HEK293 (cell line): ENCODE results near the gene AGMAT.
A peak's percentile ranks its signal among the peaks of the same experiment; 100 is the strongest.

Source experiments
- CTCF ChIA-PET: fragments of 350-600 bp; formaldehyde crosslinking; extraction: SDS; loops from one replicate; lab custom pipeline; 2021; ENCODE audit warnings: antibody characterized with exemption; lab: Yijun Ruan, JAX
- POLR2A ChIA-PET: fragments of 300-600 bp; formaldehyde crosslinking; extraction: SDS; loops from one replicate; lab custom pipeline; 2020; ENCODE audit warnings: antibody characterized with exemption, inconsistent platforms; lab: Yijun Ruan, JAX
- H3K27ac ChIP-seq: fragments of 200-500 bp; sonication (Bioruptor generic); 2 replicates; pipeline ENCODE4 v1.5.1; 2014; ENCODE audit warnings: low read depth, low read length, control low read depth, inconsistent platforms; ENCODE audit errors: extremely low read depth
- H3K36me3 ChIP-seq, 2 experiments: fragments of 200-500 bp in 1 of 2; sonication (Bioruptor generic) in 1 of 2; 1 replicate in 1 of 2; 2 replicates in 1 of 2; pipeline ENCODE4 v1.5.1; 2014 to 2017; ENCODE audit warnings: inconsistent platforms in 2 of 2, low read length in 2 of 2; ENCODE audit not compliant: control insufficient read depth in 2 of 2, insufficient read depth in 1 of 2
- H3K4me1 ChIP-seq: fragments of 200-500 bp; sonication (Bioruptor generic); 2 replicates; pipeline ENCODE4 v1.5.1; 2014; ENCODE audit warnings: mild to moderate bottlenecking, low read length, inconsistent platforms; ENCODE audit not compliant: control insufficient read depth, insufficient read depth
- H3K4me3 ChIP-seq: 2 replicates; pipeline ENCODE4 v1.5.1; 2011; ENCODE audit warnings: low read depth, mild to moderate bottlenecking, control low read depth, low read length, moderate library complexity
- H3K9me3 ChIP-seq: fragments of 200-500 bp; sonication (Bioruptor generic); 2 replicates; pipeline ENCODE4 v1.5.1; 2014; ENCODE audit warnings: low read depth, low read length, inconsistent platforms; ENCODE audit not compliant: control insufficient read depth, insufficient read depth
- HOXD13 ChIP-seq: sonication (generic); formaldehyde crosslinking; IDR thresholded peaks from 2 replicates; pipeline ENCODE4 v1.8.0; 2022; ENCODE audit warnings: missing genetic modification reagents, borderline replicate concordance
- IKZF3 ChIP-seq: fragments of 450-650 bp; IDR thresholded peaks from 2 replicates; pipeline ENCODE4 v1.5.0; 2018; ENCODE audit warnings: missing biosample characterization, mild to moderate bottlenecking, missing genetic modification characterization, moderate library complexity
- KLF16 ChIP-seq: fragments of 450-650 bp; formaldehyde crosslinking; IDR thresholded peaks from 2 replicates; pipeline ENCODE4 v1.5.1; 2017; ENCODE audit warnings: missing biosample characterization, missing genetic modification characterization
- KLF7 ChIP-seq: fragments of 450-650 bp; formaldehyde crosslinking; IDR thresholded peaks from 2 replicates; pipeline ENCODE4 v1.5.1; 2016; ENCODE audit warnings: missing biosample characterization, missing genetic modification characterization, borderline replicate concordance
- PRDM1 ChIP-seq: fragments of 450-650 bp; formaldehyde crosslinking; IDR thresholded peaks from 2 replicates; pipeline ENCODE4; 2016; ENCODE audit warnings: missing biosample characterization, missing genetic modification characterization
- SALL2 ChIP-seq: fragments of 450-650 bp; formaldehyde crosslinking; IDR thresholded peaks from 2 replicates; pipeline ENCODE4 v1.5.0; 2017; ENCODE audit warnings: missing biosample characterization, mild to moderate bottlenecking, missing genetic modification characterization, borderline replicate concordance
- SCRT1 ChIP-seq: fragments of 450-650 bp; formaldehyde crosslinking; IDR thresholded peaks from 2 replicates; pipeline ENCODE4 v1.5.1; 2016; ENCODE audit warnings: missing biosample characterization, missing genetic modification characterization, borderline replicate concordance
- SCRT2 ChIP-seq: fragments of 450-650 bp; formaldehyde crosslinking; IDR thresholded peaks from 2 replicates; pipeline ENCODE4 v1.5.1; 2016; ENCODE audit warnings: missing biosample characterization, missing genetic modification characterization
- ZBTB8A ChIP-seq: fragments of 450-650 bp; formaldehyde crosslinking; IDR thresholded peaks from 2 replicates; pipeline ENCODE4 v1.5.1; 2016; ENCODE audit warnings: missing biosample characterization, missing genetic modification characterization
- ZEB2 ChIP-seq: fragments of 450-650 bp; formaldehyde crosslinking; IDR thresholded peaks from 2 replicates; pipeline ENCODE4 v1.5.1; 2016; ENCODE audit warnings: missing biosample characterization, missing genetic modification characterization
- ZNF112 ChIP-seq: fragments of 450-650 bp; formaldehyde crosslinking; IDR thresholded peaks from 2 replicates; pipeline ENCODE4 v1.5.0; 2017; ENCODE audit warnings: missing biosample characterization, missing genetic modification characterization
- ZNF146 ChIP-seq: fragments of 450-650 bp; formaldehyde crosslinking; IDR thresholded peaks from 2 replicates; pipeline ENCODE4 v1.5.1; 2016; ENCODE audit warnings: missing biosample characterization, missing genetic modification characterization
- ZNF19 ChIP-seq: fragments of 450-650 bp; formaldehyde crosslinking; IDR thresholded peaks from 2 replicates; pipeline ENCODE4; 2016; ENCODE audit warnings: missing biosample characterization, missing genetic modification characterization, low read depth
- ZNF223 ChIP-seq: fragments of 450-650 bp; formaldehyde crosslinking; IDR thresholded peaks from 2 replicates; pipeline ENCODE4 v1.5.1; 2016; ENCODE audit warnings: missing biosample characterization, missing genetic modification characterization
- ZNF335 ChIP-seq: fragments of 450-650 bp; formaldehyde crosslinking; conservative IDR thresholded peaks from 2 replicates; pipeline ENCODE4 v1.5.1; 2016; ENCODE audit warnings: missing biosample characterization, missing genetic modification characterization
- ZNF391 ChIP-seq: fragments of 450-650 bp; formaldehyde crosslinking; IDR thresholded peaks from 2 replicates; pipeline ENCODE4 v1.5.1; 2016; ENCODE audit warnings: low read depth, missing biosample characterization, missing genetic modification characterization, borderline replicate concordance
- ZNF544 ChIP-seq: fragments of 450-650 bp; formaldehyde crosslinking; IDR thresholded peaks from 2 replicates; pipeline ENCODE4 v1.5.0; 2017; ENCODE audit warnings: missing biosample characterization, missing genetic modification characterization
- ZNF555 ChIP-seq: fragments of 450-650 bp; formaldehyde crosslinking; conservative IDR thresholded peaks from 2 replicates; pipeline ENCODE4 v1.5.1; 2017; ENCODE audit warnings: missing biosample characterization, mild to moderate bottlenecking, missing genetic modification characterization, inconsistent platforms
- ZNF560 ChIP-seq: fragments of 450-650 bp; formaldehyde crosslinking; IDR thresholded peaks from 2 replicates; pipeline ENCODE4 v1.5.1; 2017; ENCODE audit warnings: missing biosample characterization, missing genetic modification characterization, borderline replicate concordance
- ZNF571 ChIP-seq: fragments of 450-650 bp; formaldehyde crosslinking; IDR thresholded peaks from 2 replicates; pipeline ENCODE4 v1.5.0; 2017; ENCODE audit warnings: missing biosample characterization, missing genetic modification characterization
- ZNF600 ChIP-seq: fragments of 450-650 bp; formaldehyde crosslinking; IDR thresholded peaks from 2 replicates; pipeline ENCODE4 v1.5.1; 2016; ENCODE audit warnings: missing biosample characterization, missing genetic modification characterization
- ZNF785 ChIP-seq: fragments of 450-650 bp; formaldehyde crosslinking; IDR thresholded peaks from 2 replicates; pipeline ENCODE4 v1.5.1; 2016; ENCODE audit warnings: missing biosample characterization, missing genetic modification characterization
- ZNF792 ChIP-seq: fragments of 450-650 bp; formaldehyde crosslinking; IDR thresholded peaks from 2 replicates; pipeline ENCODE4 v1.5.1; 2016; ENCODE audit warnings: missing biosample characterization, missing genetic modification characterization
- TF ChIP-seq, protein P1 (sequence below): fragments of 450-650 bp; formaldehyde crosslinking; IDR thresholded peaks from 2 replicates; pipeline ENCODE4 v1.5.1; 2016; ENCODE audit warnings: missing biosample characterization, missing genetic modification characterization, borderline replicate concordance
- TF ChIP-seq, protein P2 (sequence below): fragments of 450-650 bp; IDR thresholded peaks from 2 replicates; pipeline ENCODE4 v1.5.1; 2018; ENCODE audit warnings: missing biosample characterization, missing genetic modification characterization
- TF ChIP-seq, protein P3 (sequence below): fragments of 450-650 bp; formaldehyde crosslinking; IDR thresholded peaks from 2 replicates; pipeline ENCODE4 v1.5.1; 2017; ENCODE audit warnings: missing biosample characterization, missing genetic modification characterization
- TF ChIP-seq, protein P4 (sequence below): fragments of 450-650 bp; formaldehyde crosslinking; IDR thresholded peaks from 2 replicates; pipeline ENCODE4 v1.5.1; 2017; ENCODE audit warnings: missing biosample characterization, missing genetic modification characterization
- TF ChIP-seq, protein P5 (sequence below): fragments of 450-650 bp; formaldehyde crosslinking; IDR thresholded peaks from 2 replicates; pipeline ENCODE4; 2016; ENCODE audit warnings: missing biosample characterization, missing genetic modification characterization

The AGMAT gene

DNA sequence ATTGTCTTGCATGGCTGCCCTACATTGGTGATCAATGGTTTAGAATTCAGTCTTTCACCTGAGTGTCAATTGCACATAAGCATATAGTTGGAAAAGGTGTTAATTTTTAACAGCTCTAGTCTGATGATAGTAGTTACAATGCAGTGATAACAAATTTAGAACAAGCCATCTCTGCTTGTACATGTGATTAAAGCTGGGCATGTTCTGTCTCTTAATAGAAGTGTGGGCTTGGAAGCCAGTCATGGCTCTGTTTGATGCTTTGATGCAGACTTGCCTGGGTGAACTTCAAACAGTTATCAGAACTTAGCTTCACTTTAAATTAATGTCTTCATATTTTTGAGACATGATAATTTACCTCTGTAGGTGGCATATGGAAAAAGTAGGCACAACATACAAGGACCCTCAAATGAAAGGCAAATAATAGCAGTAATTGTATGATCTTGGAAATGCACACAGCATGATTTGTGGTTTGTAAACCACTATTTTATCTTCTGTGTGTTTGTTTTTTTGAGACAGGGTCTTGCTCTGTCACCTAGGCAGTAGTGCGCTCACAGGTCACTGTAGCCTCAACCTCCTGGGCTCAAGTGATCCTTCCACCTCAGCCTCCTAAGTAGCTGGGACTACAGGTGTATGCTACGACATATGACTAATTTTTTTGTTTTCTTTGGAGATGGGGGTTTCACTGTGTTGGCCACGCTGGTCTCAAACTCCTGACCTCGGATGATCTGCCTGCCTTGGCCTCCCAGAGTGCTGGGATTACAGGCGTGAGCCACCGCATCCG is 36.2 kb upstream of the AGMAT start:
- CTCF ChIA-PET: interaction anchor here (0.6 to 0.7 kb wide), 2 partner anchors 120 to 258 kb away, joined by 3 read pairs; no protein-coding TSS in a partner anchor
- H3K9me3 ChIP-seq: no peaks in the 10 kb centered on the region
- no peaks in the 10 kb centered on the region for H3K36me3 ChIP-seq
- POLR2A ChIA-PET: interaction anchor here (0.5 kb wide), 1 partner anchor 25 kb away, joined by 4 read pairs; no protein-coding TSS in a partner anchor
- no peak for TF ChIP-seq SCRT1 (tag by site-specific recombination)
- 0 out of 2 replicates have a peak, but pooled peaks have one; percentile 11 for TF ChIP-seq SCRT2
- TF ChIP-seq, protein P1, sequence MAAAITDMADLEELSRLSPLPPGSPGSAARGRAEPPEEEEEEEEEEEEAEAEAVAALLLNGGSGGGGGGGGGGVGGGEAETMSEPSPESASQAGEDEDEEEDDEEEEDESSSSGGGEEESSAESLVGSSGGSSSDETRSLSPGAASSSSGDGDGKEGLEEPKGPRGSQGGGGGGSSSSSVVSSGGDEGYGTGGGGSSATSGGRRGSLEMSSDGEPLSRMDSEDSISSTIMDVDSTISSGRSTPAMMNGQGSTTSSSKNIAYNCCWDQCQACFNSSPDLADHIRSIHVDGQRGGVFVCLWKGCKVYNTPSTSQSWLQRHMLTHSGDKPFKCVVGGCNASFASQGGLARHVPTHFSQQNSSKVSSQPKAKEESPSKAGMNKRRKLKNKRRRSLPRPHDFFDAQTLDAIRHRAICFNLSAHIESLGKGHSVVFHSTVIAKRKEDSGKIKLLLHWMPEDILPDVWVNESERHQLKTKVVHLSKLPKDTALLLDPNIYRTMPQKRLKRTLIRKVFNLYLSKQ: no peak
- no peak for TF ChIP-seq SALL2 (tag by site-specific recombination)
- TF ChIP-seq ZNF785 (tag by site-specific recombination): no peak
- TF ChIP-seq ZNF555: no peak
- no peak for TF ChIP-seq ZNF223 (tag by site-specific recombination)
- 0 out of 2 replicates have a peak, but pooled peaks have one; percentile 4 for TF ChIP-seq ZNF146 (tag by site-specific recombination)
- TF ChIP-seq ZBTB8A: no peak
- H3K4me1 ChIP-seq: peaks cover 14% of the 10 kb centered on the region; the same call in 1 of the 2 replicates
- no peak overlapping the region for H3K27ac ChIP-seq
- H3K4me3 ChIP-seq: no peak overlapping the region

DNA sequence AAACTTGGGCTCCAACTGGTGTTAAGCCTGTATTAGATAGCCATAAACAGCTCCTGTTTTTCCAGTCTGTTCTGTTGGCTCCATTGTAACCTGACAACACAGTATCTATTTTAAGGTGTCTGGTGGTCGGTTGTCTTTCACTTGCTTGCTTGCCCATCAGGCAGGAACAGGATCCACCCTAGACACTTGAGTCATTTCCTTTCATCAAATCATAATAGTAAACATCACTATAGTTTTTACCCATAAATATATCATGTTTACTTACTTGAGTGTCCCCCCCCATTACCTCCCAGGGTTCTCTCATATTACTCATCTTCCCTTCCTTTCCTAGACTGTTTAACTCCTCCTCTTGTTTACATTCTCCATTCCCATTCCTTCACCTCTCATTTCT is 35.3 kb upstream of the AGMAT start:
- H3K27ac ChIP-seq: no peak overlapping the region
- no peak overlapping the region for H3K4me3 ChIP-seq
- CTCF ChIA-PET: no interaction called here
- peaks cover 14% of the 10 kb centered on the region; the same call in 1 of the 2 replicates for H3K4me1 ChIP-seq
- no peaks in the 10 kb centered on the region for H3K36me3 ChIP-seq
- POLR2A ChIA-PET: no interaction called here
- H3K9me3 ChIP-seq: no peaks in the 10 kb centered on the region
- TF ChIP-seq, protein P2, sequence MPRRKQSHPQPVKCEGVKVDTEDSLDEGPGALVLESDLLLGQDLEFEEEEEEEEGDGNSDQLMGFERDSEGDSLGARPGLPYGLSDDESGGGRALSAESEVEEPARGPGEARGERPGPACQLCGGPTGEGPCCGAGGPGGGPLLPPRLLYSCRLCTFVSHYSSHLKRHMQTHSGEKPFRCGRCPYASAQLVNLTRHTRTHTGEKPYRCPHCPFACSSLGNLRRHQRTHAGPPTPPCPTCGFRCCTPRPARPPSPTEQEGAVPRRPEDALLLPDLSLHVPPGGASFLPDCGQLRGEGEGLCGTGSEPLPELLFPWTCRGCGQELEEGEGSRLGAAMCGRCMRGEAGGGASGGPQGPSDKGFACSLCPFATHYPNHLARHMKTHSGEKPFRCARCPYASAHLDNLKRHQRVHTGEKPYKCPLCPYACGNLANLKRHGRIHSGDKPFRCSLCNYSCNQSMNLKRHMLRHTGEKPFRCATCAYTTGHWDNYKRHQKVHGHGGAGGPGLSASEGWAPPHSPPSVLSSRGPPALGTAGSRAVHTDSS (tag by site-specific recombination): no peak
- TF ChIP-seq ZEB2 (tag by site-specific recombination): peak; percentile 65; the same call in 1 of the 2 replicates
- TF ChIP-seq ZNF560 (tag by site-specific recombination): no peak
- TF ChIP-seq KLF7 (tag by site-specific recombination): no peak
- 0 out of 2 replicates have a peak, but pooled peaks have one; percentile 21 for TF ChIP-seq ZNF391
- TF ChIP-seq HOXD13 (CRISPR knock-in tag): no peak
- TF ChIP-seq, protein P3, sequence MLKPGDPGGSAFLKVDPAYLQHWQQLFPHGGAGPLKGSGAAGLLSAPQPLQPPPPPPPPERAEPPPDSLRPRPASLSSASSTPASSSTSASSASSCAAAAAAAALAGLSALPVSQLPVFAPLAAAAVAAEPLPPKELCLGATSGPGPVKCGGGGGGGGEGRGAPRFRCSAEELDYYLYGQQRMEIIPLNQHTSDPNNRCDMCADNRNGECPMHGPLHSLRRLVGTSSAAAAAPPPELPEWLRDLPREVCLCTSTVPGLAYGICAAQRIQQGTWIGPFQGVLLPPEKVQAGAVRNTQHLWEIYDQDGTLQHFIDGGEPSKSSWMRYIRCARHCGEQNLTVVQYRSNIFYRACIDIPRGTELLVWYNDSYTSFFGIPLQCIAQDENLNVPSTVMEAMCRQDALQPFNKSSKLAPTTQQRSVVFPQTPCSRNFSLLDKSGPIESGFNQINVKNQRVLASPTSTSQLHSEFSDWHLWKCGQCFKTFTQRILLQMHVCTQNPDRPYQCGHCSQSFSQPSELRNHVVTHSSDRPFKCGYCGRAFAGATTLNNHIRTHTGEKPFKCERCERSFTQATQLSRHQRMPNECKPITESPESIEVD: peak; percentile 20
- 0 out of 2 replicates have a peak, but pooled peaks have one; percentile 9 for TF ChIP-seq ZNF19 (tag by site-specific recombination)
- TF ChIP-seq ZNF112: no peak
- TF ChIP-seq ZNF600 (tag by site-specific recombination): 0 out of 2 replicates have a peak, but pooled peaks have one; percentile 53
- TF ChIP-seq ZNF792 (tag by site-specific recombination): no peak
- TF ChIP-seq, protein P4, sequence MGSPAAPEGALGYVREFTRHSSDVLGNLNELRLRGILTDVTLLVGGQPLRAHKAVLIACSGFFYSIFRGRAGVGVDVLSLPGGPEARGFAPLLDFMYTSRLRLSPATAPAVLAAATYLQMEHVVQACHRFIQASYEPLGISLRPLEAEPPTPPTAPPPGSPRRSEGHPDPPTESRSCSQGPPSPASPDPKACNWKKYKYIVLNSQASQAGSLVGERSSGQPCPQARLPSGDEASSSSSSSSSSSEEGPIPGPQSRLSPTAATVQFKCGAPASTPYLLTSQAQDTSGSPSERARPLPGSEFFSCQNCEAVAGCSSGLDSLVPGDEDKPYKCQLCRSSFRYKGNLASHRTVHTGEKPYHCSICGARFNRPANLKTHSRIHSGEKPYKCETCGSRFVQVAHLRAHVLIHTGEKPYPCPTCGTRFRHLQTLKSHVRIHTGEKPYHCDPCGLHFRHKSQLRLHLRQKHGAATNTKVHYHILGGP (tag by site-specific recombination): no peak
- TF ChIP-seq, protein P5, sequence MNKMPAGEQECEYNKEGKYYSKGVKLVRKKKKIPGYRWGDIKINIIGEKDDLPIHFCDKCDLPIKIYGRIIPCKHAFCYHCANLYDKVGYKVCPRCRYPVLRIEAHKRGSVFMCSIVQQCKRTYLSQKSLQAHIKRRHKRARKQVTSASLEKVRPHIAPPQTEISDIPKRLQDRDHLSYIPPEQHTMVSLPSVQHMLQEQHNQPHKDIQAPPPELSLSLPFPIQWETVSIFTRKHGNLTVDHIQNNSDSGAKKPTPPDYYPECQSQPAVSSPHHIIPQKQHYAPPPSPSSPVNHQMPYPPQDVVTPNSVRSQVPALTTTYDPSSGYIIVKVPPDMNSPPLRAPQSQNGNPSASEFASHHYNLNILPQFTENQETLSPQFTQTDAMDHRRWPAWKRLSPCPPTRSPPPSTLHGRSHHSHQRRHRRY (tag by site-specific recombination): no peak
- TF ChIP-seq IKZF3: 0 out of 2 replicates have a peak, but pooled peaks have one; percentile 10
- TF ChIP-seq ZNF571 (tag by site-specific recombination): no peak
- peak; percentile 39; the same call in 1 of the 2 replicates for TF ChIP-seq PRDM1 (tag by site-specific recombination)
- no peak for TF ChIP-seq ZNF544 (tag by site-specific recombination)
- TF ChIP-seq KLF16 (tag by site-specific recombination): no peak
- peak; percentile 45; the same call in 1 of the 2 replicates for TF ChIP-seq ZNF335 (tag by site-specific recombination)
